Coronary artery (tissue), 2 donors: ENCODE measurements around the gene DGUOK.

Experiments
- DNase-seq: peaks from one replicate; pipeline ENCODE4 v3.0.0-alpha.2; 2017; ENCODE audit warnings: low spot score
- H3K27ac ChIP-seq, 2 donors: fragments of 200-600 bp; sonication (generic); one replicate each; pipeline ENCODE4 v1.5.1; 2016 to 2019
- H3K4me3 ChIP-seq: fragments of 200-600 bp; sonication (generic); 2 replicates; pipeline ENCODE4 v1.5.1; 2016; ENCODE audit warnings: mild to moderate bottlenecking, moderate library complexity
- CTCF ChIP-seq: fragments of 200-600 bp; sonication (generic); IDR thresholded peaks from one replicate; pipeline ENCODE4 v1.5.1; 2019; ENCODE audit warnings: antibody characterized with exemption

The DGUOK gene

GRCh38 chr2:73998451-73998850, 71.8 kb downstream of the DGUOK start:
- no peak for DNase-seq
- no peak overlapping the region for H3K27ac ChIP-seq
- no peak for TF ChIP-seq CTCF
- no peak overlapping the region for H3K4me3 ChIP-seq

- DNase-seq = no peak
These were observed 72.3 kb downstream of the DGUOK start for GRCh38 chr2:73998933-73999332.

GRCh38 chr2:73999881-74000597, 73.4 kb downstream of the DGUOK start:
- no peak for TF ChIP-seq CTCF
- Histone ChIP-seq H3K4me3 (no peak overlapping the region), H3K27ac (no peak overlapping the region)
- DNase-seq = no peak

More at GRCh38 chr2:73998933-73999332, 72.3 kb downstream of the DGUOK start:
- Histone ChIP-seq H3K27ac (no peak overlapping the region), H3K4me3 (no peak overlapping the region)
- TF ChIP-seq CTCF = no peak

GRCh38 chr2:74000666-74001065, 74.0 kb downstream of the DGUOK start:
- TF ChIP-seq CTCF = no peak
- DNase-seq = no peak
- H3K4me3 ChIP-seq = no peak overlapping the region
- H3K27ac ChIP-seq = no peak overlapping the region

- DNase-seq = no peak
- no peak for TF ChIP-seq CTCF
- H3K27ac ChIP-seq = no peak overlapping the region
- no peak overlapping the region for H3K4me3 ChIP-seq
These were observed 74.4 kb downstream of the DGUOK start for GRCh38 chr2:74001121-74001520.

GRCh38 chr2:74001781-74002504, 75.3 kb downstream of the DGUOK start:
- DNase-seq = no peak
- Histone ChIP-seq H3K4me3 (peak overlapping the region; percentile 91), H3K27ac (peak overlapping the region; percentile 6 to 79)
- no peak for TF ChIP-seq CTCF
